B cell (primary cell): ENCODE data around the gene ARHGAP30. TPM values are rescaled to one million over a fixed set of nuclear protein-coding genes. Genes with fewer than 3 reads are reported as not detected.

Source experiments
- ATAC-seq: fragments of 200-7000 bp; cut with Tn5 transposase; one replicate; pipeline ENCODE4 v1.10.0; 2021; ENCODE audit warnings: low read depth, mild to moderate bottlenecking, moderate number of reproducible peaks, moderate library complexity
- CTCF ChIA-PET: fragments of 350-600 bp; sonication (Branson Sonifier 250); formaldehyde crosslinking; loops from one replicate; lab custom pipeline; 2021; ENCODE audit warnings: antibody characterized with exemption, inconsistent platforms; lab: Charles Lee
- POLR2A ChIA-PET: fragments of 350-600 bp; sonication (Branson Sonifier 250); formaldehyde crosslinking; loops from one replicate; lab custom pipeline; 2021; ENCODE audit warnings: antibody characterized with exemption; lab: Charles Lee
- DNase-seq: peaks from one replicate; pipeline ENCODE4 v3.0.0; 2013
- H2AFZ ChIP-seq: 2 replicates; pipeline ENCODE4 v1.6.1; 2012; ENCODE audit warnings: mild to moderate bottlenecking, low read depth, low read length; ENCODE audit not compliant: insufficient read depth, poor library complexity, severe bottlenecking
- H3K27ac ChIP-seq, 2 donors: 1 replicate in 1 of 2; 2 replicates in 1 of 2; pipeline ENCODE4 v1.5.1; 2012 to 2013; ENCODE audit warnings: low read length in 2 of 2, mild to moderate bottlenecking in 2 of 2, moderate library complexity in 1 of 2
- H3K27me3 ChIP-seq, 4 experiments: fragments of 200-600 bp in 1 of 4; sonication (generic) in 1 of 4; replicated peaks in 1 of 4; 1 replicate in 2 of 4; 2 replicates in 2 of 4; pipeline versions ENCODE4 v1.6.1 to v1.7.0; 2013 to 2016; ENCODE audit warnings: low read length in 3 of 4, mild to moderate bottlenecking in 2 of 4, mixed read lengths in 1 of 4, moderate library complexity in 1 of 4; ENCODE audit not compliant: insufficient read depth in 4 of 4, control insufficient read depth in 3 of 4; ENCODE audit errors: control extremely low read depth in 1 of 4
- H3K36me3 ChIP-seq, 2 experiments: replicated peaks in 1 of 2; 1 replicate in 1 of 2; 2 replicates in 1 of 2; pipeline versions ENCODE4 v1.6.1 to v1.7.1; 2013; ENCODE audit warnings: low read length in 1 of 2; ENCODE audit not compliant: insufficient read depth in 2 of 2, control insufficient read depth in 1 of 2; ENCODE audit errors: control extremely low read depth in 1 of 2, extremely low read depth in 1 of 2
- H3K4me1 ChIP-seq, 2 donors: fragments of 200-600 bp in 1 of 2; sonication (generic) in 1 of 2; 1 replicate in 1 of 2; 2 replicates in 1 of 2; pipeline versions ENCODE4 v1.5.1 to v1.6.1; 2013 to 2017; ENCODE audit warnings: low read length in 2 of 2; ENCODE audit not compliant: control insufficient read depth in 2 of 2, insufficient read depth in 2 of 2
- H3K4me2 ChIP-seq: replicated peaks from 2 replicates; pipeline ENCODE3; 2012; ENCODE audit warnings: mild to moderate bottlenecking, low read depth, low read length; ENCODE audit not compliant: poor library complexity, severe bottlenecking
- H3K4me3 ChIP-seq, 5 experiments: fragments of 200-600 bp in 1 of 5; sonication (generic) in 1 of 5; 1 replicate in 3 of 5; 2 replicates in 2 of 5; pipeline versions ENCODE4 v1.5.1 to v1.7.0; 2011 to 2016; ENCODE audit warnings: low read length in 4 of 5, mild to moderate bottlenecking in 4 of 5, low read depth in 2 of 5, control low read depth in 1 of 5, moderate library complexity in 1 of 5; ENCODE audit not compliant: insufficient read depth in 1 of 5; ENCODE audit errors: control extremely low read depth in 1 of 5, extremely low read depth in 1 of 5
- H3K79me2 ChIP-seq: fragments of 200-600 bp; sonication (generic); one replicate; pipeline ENCODE4 v1.6.0; 2016; ENCODE audit warnings: low read length; ENCODE audit not compliant: control insufficient read depth, insufficient read depth
- H3K9ac ChIP-seq: fragments of 200-600 bp; sonication (generic); 2 replicates; pipeline ENCODE4 v1.6.1; 2017; ENCODE audit warnings: mild to moderate bottlenecking, low read length, moderate library complexity
- H3K9me3 ChIP-seq, 3 donors: one replicate each; pipeline versions ENCODE4 v1.6.1 to v1.7.1; 2013; ENCODE audit warnings: low read length in 2 of 3; ENCODE audit not compliant: control insufficient read depth in 2 of 3, insufficient read depth in 1 of 3; ENCODE audit errors: control extremely low read depth in 1 of 3
- H4K20me1 ChIP-seq: 2 replicates; pipeline ENCODE4 v1.6.0; 2012; ENCODE audit warnings: mild to moderate bottlenecking, low read length; ENCODE audit not compliant: insufficient read depth, control insufficient read depth, poor library complexity, severe bottlenecking
- H3K27ac Mint-ChIP-seq: one replicate; pipeline ENCODE4 v1.8.0; 2021; ENCODE audit warnings: mixed read lengths
- H3K27me3 Mint-ChIP-seq: one replicate; pipeline ENCODE4 v1.8.0; 2021; ENCODE audit warnings: mixed read lengths
- H3K4me1 Mint-ChIP-seq: one replicate; pipeline ENCODE4 v1.8.0; 2021; ENCODE audit warnings: mixed read lengths
- H3K4me3 Mint-ChIP-seq: one replicate; pipeline ENCODE4 v1.8.0; 2021; ENCODE audit warnings: mixed read lengths
- H3K9me3 Mint-ChIP-seq: one replicate; pipeline ENCODE4 v1.8.0; 2022; ENCODE audit warnings: mixed read lengths; ENCODE audit not compliant: insufficient read depth
- CTCF ChIP-seq: fragments of 200-600 bp; IDR thresholded peaks from one replicate; pipeline ENCODE4 v1.8.0; 2022; ENCODE audit warnings: antibody characterized with exemption, mild to moderate bottlenecking
- EZH2 ChIP-seq: IDR thresholded peaks from 2 replicates; pipeline ENCODE4 v1.6.1; 2012; ENCODE audit warnings: borderline replicate concordance, low read depth, mild to moderate bottlenecking, moderate library complexity, low read length; ENCODE audit not compliant: insufficient read depth, poor library complexity, severe bottlenecking
- WGBS: methylation state at CpG from one replicate; pipeline ENCODE4 v1.1.5; 2013; ENCODE audit warnings: missing lambda C conversion rate; ENCODE audit not compliant: insufficient coverage; 5-methylcytosine and 5-hydroxymethylcytosine counted together
- intact Hi-C: fragments of 100-400 bp; cut with micrococcal nuclease; formaldehyde crosslinking; loops from one replicate; pipeline ENCODE4 v1.10.0; 2022
- polyA plus RNA-seq: library from polyadenylated mRNA; depleted of rRNA; stranded (reverse); fragments of >200 nt; gene quantifications from 2 replicates; pipeline ENCODE4 v1.2.3, GENCODE V29; 2012
- total RNA-seq, 2 donors: library from RNA; stranded (reverse); fragments of 120-200 nt in 1 of 2; gene quantifications; 1 replicate in 1 of 2; 2 replicates in 1 of 2; pipeline versions ENCODE4 v1.2.3 to v1.2.4, GENCODE V29; 2013 to 2022

Gene ARHGAP30
- total and polyA plus RNA-seq, 2 donors (not counting 1 experiment from before 2014, with no cell fraction given) = 122 to 146 TPM

- H3K4me1 ChIP-seq = peaks cover 25 to 30% of the 10 kb centered on the region in 2 donors
- ChIA-PET CTCF (no interaction called here), POLR2A (no interaction called here)
- no peak overlapping the region for H3K4me2 ChIP-seq
- 0% methylated on average over 1 of the region's 1 CpG for WGBS
- peaks cover 11 to 15% of the 10 kb centered on the region in 2 experiments for H3K36me3 ChIP-seq
- peaks cover 27% of the 10 kb centered on the region for H4K20me1 ChIP-seq
- no peak for TF ChIP-seq CTCF
- Mint-ChIP-seq H3K9me3 (no peaks in the 10 kb centered on the region), H3K4me1 (peaks cover 56% of the 10 kb centered on the region), H3K4me3 (no peak overlapping the region), H3K27me3 (no peaks in the 10 kb centered on the region), H3K27ac (no peak overlapping the region)
- H3K9ac ChIP-seq = no peak overlapping the region
- DNase-seq = no peak
- H3K4me3 ChIP-seq = no peak overlapping the region
- no peak overlapping the region for H3K27ac ChIP-seq
- peaks cover 97% of the 10 kb centered on the region for H3K79me2 ChIP-seq
- H2AFZ ChIP-seq = no peak overlapping the region
- no peaks in the 10 kb centered on the region for H3K9me3 ChIP-seq
- no peaks in the 10 kb centered on the region for H3K27me3 ChIP-seq
- ATAC-seq = no peak
- intact Hi-C loops = no loop called here
Observed at GRCh38 chr1:161113915-161114314, 44.2 kb upstream of the ARHGAP30 start.

GRCh38 chr1:161111527-161111926, 41.8 kb upstream of the ARHGAP30 start:
- H3K4me3 ChIP-seq = no peak overlapping the region
- Mint-ChIP-seq H3K4me3 (no peak overlapping the region), H3K9me3 (no peaks in the 10 kb centered on the region), H3K27ac (no peak overlapping the region), H3K4me1 (peaks cover 36% of the 10 kb centered on the region), H3K27me3 (no peaks in the 10 kb centered on the region)
- POLR2A ChIA-PET = no interaction called here
- no peaks in the 10 kb centered on the region for H3K9me3 ChIP-seq
- H3K27me3 ChIP-seq = no peaks in the 10 kb centered on the region
- peaks cover 31% of the 10 kb centered on the region for H4K20me1 ChIP-seq
- CTCF ChIA-PET = interaction anchor here (1.1 kb wide), 1 partner anchor 22 kb away, joined by 3 read pairs; the partner anchor contains the start of gene NECTIN4
- no peak for TF ChIP-seq CTCF
- TF ChIP-seq EZH2 = no peak
- DNase-seq = no peak
- H3K4me2 ChIP-seq = no peak overlapping the region
- H3K79me2 ChIP-seq = peaks cover 95% of the 10 kb centered on the region
- H3K27ac ChIP-seq = peak overlapping the region in 1 of 2 donors; percentile 25
- ATAC-seq = no peak
- H3K36me3 ChIP-seq = peaks cover 11 to 17% of the 10 kb centered on the region in 2 experiments
- intact Hi-C loops = no loop called here
- no peak overlapping the region for H3K9ac ChIP-seq
- no CpG with 5 or more reads among the region's 2 CpGs for WGBS
- H3K4me1 ChIP-seq = peaks cover 11 to 13% of the 10 kb centered on the region in 2 donors
- H2AFZ ChIP-seq = no peak overlapping the region
